D341Med (cell line): ENCODE data around the gene ABO.
"Not testable (repeated sequence)": the region's sequence is repeated elsewhere in the genome, so short reads cannot be mapped to it uniquely, and the experiment has no call there.

Experiments used
- DNase-seq: peaks from one replicate; pipeline ENCODE4 v3.0.0; 2012; ENCODE audit warnings: low spot score

The ABO gene

GRCh38 chr9:133263557-133263956 lies 11.4 kb downstream of the ABO start:
- no peak for DNase-seq

- DNase-seq: no peak
Observed at GRCh38 chr9:133262226-133262625, 12.8 kb downstream of the ABO start.

- no peak for DNase-seq
Observed at GRCh38 chr9:133261753-133262120, 13.3 kb downstream of the ABO start.

GRCh38 chr9:133261103-133261752 lies 13.8 kb downstream of the ABO start:
- DNase-seq: no peak

GRCh38 chr9:133260334-133261102 lies 14.5 kb downstream of the ABO start:
- no peak for DNase-seq

- no peak for DNase-seq
Observed at GRCh38 chr9:133258061-133259015, 16.7 kb downstream of the ABO start.

- no peak for DNase-seq
Observed at GRCh38 chr9:133257465-133257956, 17.5 kb downstream of the ABO start.

- no peak for DNase-seq
Observed at GRCh38 chr9:133256686-133257091, 18.3 kb downstream of the ABO start.

GRCh38 chr9:133256136-133256461 lies 18.9 kb downstream of the ABO start:
- no peak for DNase-seq

GRCh38 chr9:133255371-133256135 lies 19.4 kb downstream of the ABO start:
- peak; percentile 11 for DNase-seq

GRCh38 chr9:133254471-133254870 lies 20.5 kb downstream of the ABO start:
- DNase-seq: no peak

GRCh38 chr9:133253268-133253667 lies 21.7 kb downstream of the ABO start:
- no peak for DNase-seq

- DNase-seq: peak; percentile 24
Observed at GRCh38 chr9:133252301-133253020, 22.5 kb downstream of the ABO start.

- no peak for DNase-seq
Observed at GRCh38 chr9:133251773-133252172, 23.2 kb downstream of the ABO start.

- DNase-seq: not testable (repeated sequence)
Observed at GRCh38 chr9:133251221-133251620, 23.8 kb downstream of the ABO start.

GRCh38 chr9:133250741-133251170 lies 24.2 kb downstream of the ABO start:
- no peak for DNase-seq

GRCh38 chr9:133249337-133249736 lies 25.7 kb downstream of the ABO start:
- DNase-seq: no peak

- peak; percentile 15 for DNase-seq
Observed at GRCh38 chr9:133248726-133249295, 26.2 kb downstream of the ABO start.

GRCh38 chr9:133247632-133248031 lies 27.4 kb downstream of the ABO start:
- DNase-seq: no peak

- DNase-seq: no peak
Observed at GRCh38 chr9:133246991-133247390, 28.0 kb downstream of the ABO start.

GRCh38 chr9:133246562-133246961 lies 28.4 kb downstream of the ABO start:
- no peak for DNase-seq
